Measurements from ENCODE around the gene CDHR3. TPM values are rescaled to one million over a fixed set of nuclear protein-coding genes. Genes with fewer than 3 reads are reported as not detected.

Gene CDHR3
- total RNA-seq, 1 experiment from 2014 or later, result 6.5 TPM

DNA sequence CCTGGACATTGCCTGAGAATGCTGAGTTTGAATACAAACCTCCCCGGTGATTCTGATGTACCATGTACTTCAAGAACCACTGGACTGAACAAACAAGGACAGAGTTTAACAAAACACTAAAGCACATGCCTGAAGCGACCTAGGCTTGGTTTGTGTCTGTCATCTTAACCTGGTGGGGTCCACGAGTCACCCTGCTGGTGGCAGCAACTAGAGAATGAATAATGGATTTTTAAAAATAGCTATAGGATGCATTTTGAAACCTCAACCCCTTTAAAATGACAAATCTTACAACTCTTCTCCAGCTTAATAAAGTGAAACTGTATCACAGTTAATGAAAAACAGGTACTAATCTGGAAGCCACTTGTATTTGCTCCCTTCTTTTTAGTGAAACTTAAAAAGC lies 25.2 kb downstream of the CDHR3 start:
- Histone ChIP-seq H3K4me3 (ENCODE audit: low read depth in 2 of 2, low read length in 2 of 2) (no peak overlapping the region), H3K27ac (ENCODE audit: low read length) (no peak overlapping the region), H3K9me3 (ENCODE audit: control insufficient read depth, insufficient read depth, low read depth, low read length) (no peaks in the 10 kb centered on the region), H3K36me3 (ENCODE audit: control insufficient read depth, insufficient read depth, low read length) (no peaks in the 10 kb centered on the region), H3K27me3 (ENCODE audit: control insufficient read depth, insufficient read depth, low read length) (peaks cover 7% of the 10 kb centered on the region), H3K4me1 (ENCODE audit: control insufficient read depth, insufficient read depth, low read length) (no peaks in the 10 kb centered on the region)
- DNase-seq (ENCODE audit: low read depth, low spot score), result no peak
- TF ChIP-seq, protein P1, sequence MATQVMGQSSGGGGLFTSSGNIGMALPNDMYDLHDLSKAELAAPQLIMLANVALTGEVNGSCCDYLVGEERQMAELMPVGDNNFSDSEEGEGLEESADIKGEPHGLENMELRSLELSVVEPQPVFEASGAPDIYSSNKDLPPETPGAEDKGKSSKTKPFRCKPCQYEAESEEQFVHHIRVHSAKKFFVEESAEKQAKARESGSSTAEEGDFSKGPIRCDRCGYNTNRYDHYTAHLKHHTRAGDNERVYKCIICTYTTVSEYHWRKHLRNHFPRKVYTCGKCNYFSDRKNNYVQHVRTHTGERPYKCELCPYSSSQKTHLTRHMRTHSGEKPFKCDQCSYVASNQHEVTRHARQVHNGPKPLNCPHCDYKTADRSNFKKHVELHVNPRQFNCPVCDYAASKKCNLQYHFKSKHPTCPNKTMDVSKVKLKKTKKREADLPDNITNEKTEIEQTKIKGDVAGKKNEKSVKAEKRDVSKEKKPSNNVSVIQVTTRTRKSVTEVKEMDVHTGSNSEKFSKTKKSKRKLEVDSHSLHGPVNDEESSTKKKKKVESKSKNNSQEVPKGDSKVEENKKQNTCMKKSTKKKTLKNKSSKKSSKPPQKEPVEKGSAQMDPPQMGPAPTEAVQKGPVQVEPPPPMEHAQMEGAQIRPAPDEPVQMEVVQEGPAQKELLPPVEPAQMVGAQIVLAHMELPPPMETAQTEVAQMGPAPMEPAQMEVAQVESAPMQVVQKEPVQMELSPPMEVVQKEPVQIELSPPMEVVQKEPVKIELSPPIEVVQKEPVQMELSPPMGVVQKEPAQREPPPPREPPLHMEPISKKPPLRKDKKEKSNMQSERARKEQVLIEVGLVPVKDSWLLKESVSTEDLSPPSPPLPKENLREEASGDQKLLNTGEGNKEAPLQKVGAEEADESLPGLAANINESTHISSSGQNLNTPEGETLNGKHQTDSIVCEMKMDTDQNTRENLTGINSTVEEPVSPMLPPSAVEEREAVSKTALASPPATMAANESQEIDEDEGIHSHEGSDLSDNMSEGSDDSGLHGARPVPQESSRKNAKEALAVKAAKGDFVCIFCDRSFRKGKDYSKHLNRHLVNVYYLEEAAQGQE (IDR thresholded peaks at IDR 0.05; ENCODE audit: insufficient read depth in 1 of 2, low read depth in 2 of 2, low read length in 1 of 2), result no peak
- TF ChIP-seq, protein P2, sequence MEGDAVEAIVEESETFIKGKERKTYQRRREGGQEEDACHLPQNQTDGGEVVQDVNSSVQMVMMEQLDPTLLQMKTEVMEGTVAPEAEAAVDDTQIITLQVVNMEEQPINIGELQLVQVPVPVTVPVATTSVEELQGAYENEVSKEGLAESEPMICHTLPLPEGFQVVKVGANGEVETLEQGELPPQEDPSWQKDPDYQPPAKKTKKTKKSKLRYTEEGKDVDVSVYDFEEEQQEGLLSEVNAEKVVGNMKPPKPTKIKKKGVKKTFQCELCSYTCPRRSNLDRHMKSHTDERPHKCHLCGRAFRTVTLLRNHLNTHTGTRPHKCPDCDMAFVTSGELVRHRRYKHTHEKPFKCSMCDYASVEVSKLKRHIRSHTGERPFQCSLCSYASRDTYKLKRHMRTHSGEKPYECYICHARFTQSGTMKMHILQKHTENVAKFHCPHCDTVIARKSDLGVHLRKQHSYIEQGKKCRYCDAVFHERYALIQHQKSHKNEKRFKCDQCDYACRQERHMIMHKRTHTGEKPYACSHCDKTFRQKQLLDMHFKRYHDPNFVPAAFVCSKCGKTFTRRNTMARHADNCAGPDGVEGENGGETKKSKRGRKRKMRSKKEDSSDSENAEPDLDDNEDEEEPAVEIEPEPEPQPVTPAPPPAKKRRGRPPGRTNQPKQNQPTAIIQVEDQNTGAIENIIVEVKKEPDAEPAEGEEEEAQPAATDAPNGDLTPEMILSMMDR (IDR thresholded peaks at IDR 0.05), result no peak
- TF ChIP-seq POLR2AphosphoS5 (IDR thresholded peaks at IDR 0.05; ENCODE audit: low read depth, low read length) (no peak), TCF7L2 (IDR thresholded peaks at IDR 0.05; ENCODE audit: low read depth, low read length) (no peak), SIN3A (IDR thresholded peaks at IDR 0.05; ENCODE audit: borderline replicate concordance, insufficient read depth, low read depth, low read length) (no peak)
- intact Hi-C loops (cut with micrococcal nuclease; ENCODE audit: unreplicated experiment) (no loop called here), in situ Hi-C loops (cut with HindIII; ENCODE audit: low pct_unique_long_range_greater_than_20kb, low sequenced_read_pairs) (no loop called here)
- ATAC-seq, result no peak
- ChIA-PET CTCF (no interaction called here), POLR2A (no interaction called here)
- BruUV-seq (replicated peaks), result no TSS peak

DNA sequence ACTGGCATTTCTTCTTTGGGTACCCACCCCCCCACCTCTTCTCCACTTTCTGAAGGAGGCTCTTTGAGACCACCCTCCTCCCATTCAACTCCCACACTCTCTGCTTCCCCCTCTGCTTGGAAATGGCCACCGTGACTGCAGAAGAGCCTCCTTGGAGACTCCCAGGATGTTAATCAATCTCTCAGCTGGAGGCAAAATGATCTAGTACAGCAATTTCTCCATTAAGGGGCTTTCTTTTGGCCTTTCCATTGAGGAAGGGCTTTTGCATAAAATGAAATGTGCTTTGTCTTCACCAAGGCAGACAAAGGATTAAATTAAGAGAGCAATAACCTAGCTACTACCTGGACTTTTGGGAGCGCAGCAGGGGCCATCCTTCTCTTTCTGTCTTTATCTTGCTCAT lies 26.1 kb downstream of the CDHR3 start:
- BruUV-seq (replicated peaks), result no TSS peak
- ChIA-PET POLR2A (no interaction called here), CTCF (no interaction called here)
- peaks cover 7% of the 10 kb centered on the region for H3K27me3 ChIP-seq (ENCODE audit: control insufficient read depth, insufficient read depth, low read length)
- no peaks in the 10 kb centered on the region for H3K36me3 ChIP-seq (ENCODE audit: control insufficient read depth, insufficient read depth, low read length)
- no peak overlapping the region for H3K4me3 ChIP-seq (ENCODE audit: low read depth in 2 of 2, low read length in 2 of 2)
- no peak for ATAC-seq
- DNase-seq (ENCODE audit: low read depth, low spot score), result no peak
- TF ChIP-seq SIN3A (IDR thresholded peaks at IDR 0.05; ENCODE audit: borderline replicate concordance, insufficient read depth, low read depth, low read length) (no peak), POLR2AphosphoS5 (IDR thresholded peaks at IDR 0.05; ENCODE audit: low read depth, low read length) (no peak), TCF7L2 (IDR thresholded peaks at IDR 0.05; ENCODE audit: low read depth, low read length) (no peak)
- TF ChIP-seq, protein P1 (IDR thresholded peaks at IDR 0.05; ENCODE audit: insufficient read depth in 1 of 2, low read depth in 2 of 2, low read length in 1 of 2), result no peak
- TF ChIP-seq, protein P2 (IDR thresholded peaks at IDR 0.05), result no peak
- in situ Hi-C loops (cut with HindIII; ENCODE audit: low pct_unique_long_range_greater_than_20kb, low sequenced_read_pairs) (no loop called here), intact Hi-C loops (cut with micrococcal nuclease; ENCODE audit: unreplicated experiment) (no loop called here)
- H3K4me1 ChIP-seq (ENCODE audit: control insufficient read depth, insufficient read depth, low read length), result no peaks in the 10 kb centered on the region
- H3K9me3 ChIP-seq (ENCODE audit: control insufficient read depth, insufficient read depth, low read depth, low read length), result no peaks in the 10 kb centered on the region
- no peak overlapping the region for H3K27ac ChIP-seq (ENCODE audit: low read length)

Data from Panc1 (cell line).